Parathyroid adenoma (tissue), 2 donors: ENCODE results near the gene LURAP1L.

Experiments
- H2AFZ ChIP-seq: fragments of 300-600 bp; sonication (generic); one replicate; pipeline ENCODE4 v1.7.0; 2017; ENCODE audit warnings: antibody characterized with exemption, mild to moderate bottlenecking
- H3K27ac ChIP-seq: fragments of 300-600 bp; sonication (generic); one replicate; pipeline ENCODE4 v1.7.0; 2017
- H3K27me3 ChIP-seq: fragments of 300-600 bp; sonication (generic); one replicate; pipeline ENCODE4 v1.7.0; 2017; ENCODE audit warnings: low read length; ENCODE audit not compliant: control insufficient read depth, insufficient read depth
- H3K36me3 ChIP-seq: fragments of 300-600 bp; sonication (generic); one replicate; pipeline ENCODE4 v1.7.0; 2017; ENCODE audit warnings: low read length; ENCODE audit not compliant: control insufficient read depth, insufficient read depth
- H3K4me1 ChIP-seq: fragments of 300-600 bp; sonication (generic); one replicate; pipeline ENCODE4 v1.7.0; 2017; ENCODE audit warnings: control low read depth
- H3K4me2 ChIP-seq: fragments of 300-600 bp; sonication (generic); one replicate; pipeline ENCODE4 v1.7.0; 2017; ENCODE audit warnings: low read length
- H3K4me3 ChIP-seq: fragments of 300-600 bp; sonication (generic); one replicate; pipeline ENCODE4 v1.7.0; 2017; ENCODE audit warnings: low read depth, low read length
- H3K79me2 ChIP-seq: fragments of 300-600 bp; sonication (generic); one replicate; pipeline ENCODE4 v1.7.0; 2017; ENCODE audit warnings: control low read depth
- H3K9ac ChIP-seq: fragments of 300-600 bp; sonication (generic); one replicate; pipeline ENCODE4 v1.7.0; 2017; ENCODE audit warnings: mild to moderate bottlenecking
- H3K9me3 ChIP-seq: fragments of 300-600 bp; sonication (generic); one replicate; pipeline ENCODE4 v1.7.0; 2017; ENCODE audit warnings: low read length; ENCODE audit not compliant: control insufficient read depth
- CTCF ChIP-seq: fragments of 300-600 bp; sonication (generic); IDR thresholded peaks from one replicate; pipeline ENCODE4 v1.7.0; 2017; ENCODE audit warnings: antibody characterized with exemption, mild to moderate bottlenecking
- donor health status: primary hyperparathyroidism.

The LURAP1L gene

GRCh38 chr9:12826924-12827565 is 52.2 kb downstream of the LURAP1L start:
- Histone ChIP-seq H3K9me3 (no peaks in the 10 kb centered on the region), H3K27ac (no peak overlapping the region)
- TF ChIP-seq CTCF = no peak

GRCh38 chr9:12833701-12834100 is 58.9 kb downstream of the LURAP1L start:
- no peak overlapping the region for H3K27ac ChIP-seq
- no peak overlapping the region for H3K4me2 ChIP-seq
- no peaks in the 10 kb centered on the region for H3K36me3 ChIP-seq
- H3K27me3 ChIP-seq = no peaks in the 10 kb centered on the region
- no peaks in the 10 kb centered on the region for H3K9me3 ChIP-seq
- no peak overlapping the region for H3K9ac ChIP-seq
- H2AFZ ChIP-seq = no peak overlapping the region
- H3K79me2 ChIP-seq = no peaks in the 10 kb centered on the region
- no peak overlapping the region for H3K4me3 ChIP-seq
- H3K4me1 ChIP-seq = no peaks in the 10 kb centered on the region
- TF ChIP-seq CTCF = no peak

More at GRCh38 chr9:12826924-12827565, 52.2 kb downstream of the LURAP1L start:
- Histone ChIP-seq H3K36me3 (no peaks in the 10 kb centered on the region), H3K79me2 (no peaks in the 10 kb centered on the region), H3K4me2 (no peak overlapping the region), H3K27me3 (no peaks in the 10 kb centered on the region), H3K9ac (no peak overlapping the region), H3K4me1 (no peaks in the 10 kb centered on the region), H3K4me3 (no peak overlapping the region), H2AFZ (no peak overlapping the region)

- Histone ChIP-seq H3K4me1 (no peaks in the 10 kb centered on the region), H3K9me3 (no peaks in the 10 kb centered on the region), H3K9ac (no peak overlapping the region), H3K36me3 (no peaks in the 10 kb centered on the region), H3K79me2 (no peaks in the 10 kb centered on the region), H3K27me3 (no peaks in the 10 kb centered on the region), H3K4me2 (no peak overlapping the region), H3K4me3 (no peak overlapping the region), H2AFZ (no peak overlapping the region), H3K27ac (no peak overlapping the region)
- no peak for TF ChIP-seq CTCF
Observed at GRCh38 chr9:12838546-12838945, 63.7 kb downstream of the LURAP1L start.

GRCh38 chr9:12843735-12844134 is 68.9 kb downstream of the LURAP1L start:
- Histone ChIP-seq H2AFZ (no peak overlapping the region), H3K36me3 (no peaks in the 10 kb centered on the region), H3K79me2 (no peaks in the 10 kb centered on the region), H3K27ac (no peak overlapping the region), H3K4me1 (no peaks in the 10 kb centered on the region), H3K4me3 (no peak overlapping the region), H3K9me3 (no peaks in the 10 kb centered on the region), H3K27me3 (no peaks in the 10 kb centered on the region), H3K9ac (no peak overlapping the region), H3K4me2 (no peak overlapping the region)
- TF ChIP-seq CTCF = no peak

- H3K4me3 ChIP-seq = no peak overlapping the region
- H3K4me1 ChIP-seq = no peaks in the 10 kb centered on the region
- no peak overlapping the region for H2AFZ ChIP-seq
Observed at GRCh38 chr9:12846035-12846434, 71.2 kb downstream of the LURAP1L start.

More at GRCh38 chr9:12846035-12846434, 71.2 kb downstream of the LURAP1L start:
- Histone ChIP-seq H3K9me3 (no peaks in the 10 kb centered on the region), H3K9ac (no peak overlapping the region), H3K79me2 (no peaks in the 10 kb centered on the region), H3K4me2 (no peak overlapping the region), H3K27ac (no peak overlapping the region), H3K27me3 (no peaks in the 10 kb centered on the region), H3K36me3 (no peaks in the 10 kb centered on the region)
- no peak for TF ChIP-seq CTCF
